Type B pancreatic cell (in vitro differentiated cells): ENCODE results near the gene ARHGAP40. TPM values are rescaled to one million over a fixed set of nuclear protein-coding genes. Genes with fewer than 3 reads are reported as not detected.

Experiments used
- DNase-seq: peaks from one replicate; pipeline ENCODE4 v3.0.0; 2021; ENCODE audit warnings: mixed read lengths; ENCODE audit not compliant: unreplicated experiment; ENCODE audit errors: extremely low spot score
- H3K27ac Mint-ChIP-seq: 2 replicates; pipeline ENCODE4 v1.8.0; 2021; ENCODE audit warnings: mild to moderate bottlenecking, mixed read lengths
- H3K27me3 Mint-ChIP-seq: 2 replicates; pipeline ENCODE4 v1.8.0; 2021; ENCODE audit warnings: mixed read lengths
- H3K36me3 Mint-ChIP-seq: 2 replicates; pipeline ENCODE4 v1.8.0; 2021; ENCODE audit warnings: mixed read lengths
- H3K4me1 Mint-ChIP-seq: one replicate; pipeline ENCODE4 v1.8.0; 2021; ENCODE audit warnings: mixed read lengths; ENCODE audit not compliant: unreplicated experiment
- H3K4me3 Mint-ChIP-seq: 2 replicates; pipeline ENCODE4 v1.8.0; 2021; ENCODE audit warnings: mild to moderate bottlenecking, mixed read lengths
- H3K9me3 Mint-ChIP-seq: 2 replicates; pipeline ENCODE4 v1.8.0; 2021; ENCODE audit warnings: mixed read lengths
- total RNA-seq: library from RNA; stranded (reverse); gene quantifications from 2 replicates; pipeline ENCODE4 v1.2.1, GENCODE V29; 2021; ENCODE audit warnings: low replicate concordance
- TF ChIP-seq, protein P1 (sequence below): fragments of 200-600 bp; sonication (generic); conservative IDR thresholded peaks from 2 replicates; pipeline ENCODE4 v1.5.0; 2021; ENCODE audit warnings: antibody characterized with exemption, mild to moderate bottlenecking

ARHGAP40 gene
- total RNA-seq, 1 donor from 2014 or later = 1.7 TPM

GRCh38 chr20:38642498-38642897, 40.9 kb downstream of the ARHGAP40 start:
- H3K4me3 Mint-ChIP-seq = no peak overlapping the region
- peaks cover 18% of the 10 kb centered on the region for H3K4me1 Mint-ChIP-seq
- no peaks in the 10 kb centered on the region for H3K9me3 Mint-ChIP-seq
- H3K27ac Mint-ChIP-seq = no peak overlapping the region
- H3K27me3 Mint-ChIP-seq = peaks cover 65% of the 10 kb centered on the region
- no peak for DNase-seq
- no peaks in the 10 kb centered on the region for H3K36me3 Mint-ChIP-seq
- TF ChIP-seq, protein P1, sequence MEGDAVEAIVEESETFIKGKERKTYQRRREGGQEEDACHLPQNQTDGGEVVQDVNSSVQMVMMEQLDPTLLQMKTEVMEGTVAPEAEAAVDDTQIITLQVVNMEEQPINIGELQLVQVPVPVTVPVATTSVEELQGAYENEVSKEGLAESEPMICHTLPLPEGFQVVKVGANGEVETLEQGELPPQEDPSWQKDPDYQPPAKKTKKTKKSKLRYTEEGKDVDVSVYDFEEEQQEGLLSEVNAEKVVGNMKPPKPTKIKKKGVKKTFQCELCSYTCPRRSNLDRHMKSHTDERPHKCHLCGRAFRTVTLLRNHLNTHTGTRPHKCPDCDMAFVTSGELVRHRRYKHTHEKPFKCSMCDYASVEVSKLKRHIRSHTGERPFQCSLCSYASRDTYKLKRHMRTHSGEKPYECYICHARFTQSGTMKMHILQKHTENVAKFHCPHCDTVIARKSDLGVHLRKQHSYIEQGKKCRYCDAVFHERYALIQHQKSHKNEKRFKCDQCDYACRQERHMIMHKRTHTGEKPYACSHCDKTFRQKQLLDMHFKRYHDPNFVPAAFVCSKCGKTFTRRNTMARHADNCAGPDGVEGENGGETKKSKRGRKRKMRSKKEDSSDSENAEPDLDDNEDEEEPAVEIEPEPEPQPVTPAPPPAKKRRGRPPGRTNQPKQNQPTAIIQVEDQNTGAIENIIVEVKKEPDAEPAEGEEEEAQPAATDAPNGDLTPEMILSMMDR = no peak

DNA sequence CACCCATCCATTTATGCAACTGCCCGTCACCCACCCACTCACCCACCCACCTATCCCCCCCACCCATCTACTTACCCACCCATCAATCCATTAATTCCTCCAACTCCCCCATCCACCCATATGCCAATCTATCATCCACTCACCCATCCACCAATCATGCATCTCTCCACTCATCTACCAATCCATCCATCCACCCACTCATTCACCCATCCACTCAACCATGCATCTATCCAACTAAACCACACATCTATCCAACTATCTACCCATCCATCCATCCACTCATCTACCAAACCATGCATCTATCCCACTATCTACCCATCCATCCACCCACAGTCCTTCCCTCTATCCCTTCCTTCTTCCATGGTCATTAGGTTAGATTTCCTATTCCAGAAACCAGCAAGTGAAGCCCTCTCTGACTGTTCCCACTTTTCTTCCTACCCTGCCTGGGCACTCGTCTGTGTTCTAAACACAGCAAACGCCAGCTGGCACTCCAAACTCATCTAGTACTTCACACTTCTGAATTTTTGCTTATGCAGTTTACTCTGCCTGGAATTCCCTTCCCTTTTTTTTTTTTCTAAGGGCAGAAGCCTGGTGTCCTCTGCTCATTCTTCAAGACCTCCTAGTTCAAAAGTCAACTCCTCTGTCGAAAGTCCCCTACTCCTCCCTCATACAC, 43.1 kb downstream of the ARHGAP40 start:
- Mint-ChIP-seq H3K27ac (no peak overlapping the region), H3K4me3 (no peak overlapping the region), H3K4me1 (peaks cover 18% of the 10 kb centered on the region), H3K36me3 (no peaks in the 10 kb centered on the region), H3K9me3 (no peaks in the 10 kb centered on the region), H3K27me3 (peaks cover 70% of the 10 kb centered on the region)
- TF ChIP-seq, protein P1 = no peak
- no peak for DNase-seq

- Mint-ChIP-seq H3K4me1 (peaks cover 17% of the 10 kb centered on the region), H3K27me3 (peaks cover 70% of the 10 kb centered on the region), H3K36me3 (no peaks in the 10 kb centered on the region), H3K27ac (no peak overlapping the region), H3K9me3 (no peaks in the 10 kb centered on the region), H3K4me3 (no peak overlapping the region)
- TF ChIP-seq, protein P1 = no peak
- no peak for DNase-seq
These were observed 43.7 kb downstream of the ARHGAP40 start for GRCh38 chr20:38645351-38645750.

DNA sequence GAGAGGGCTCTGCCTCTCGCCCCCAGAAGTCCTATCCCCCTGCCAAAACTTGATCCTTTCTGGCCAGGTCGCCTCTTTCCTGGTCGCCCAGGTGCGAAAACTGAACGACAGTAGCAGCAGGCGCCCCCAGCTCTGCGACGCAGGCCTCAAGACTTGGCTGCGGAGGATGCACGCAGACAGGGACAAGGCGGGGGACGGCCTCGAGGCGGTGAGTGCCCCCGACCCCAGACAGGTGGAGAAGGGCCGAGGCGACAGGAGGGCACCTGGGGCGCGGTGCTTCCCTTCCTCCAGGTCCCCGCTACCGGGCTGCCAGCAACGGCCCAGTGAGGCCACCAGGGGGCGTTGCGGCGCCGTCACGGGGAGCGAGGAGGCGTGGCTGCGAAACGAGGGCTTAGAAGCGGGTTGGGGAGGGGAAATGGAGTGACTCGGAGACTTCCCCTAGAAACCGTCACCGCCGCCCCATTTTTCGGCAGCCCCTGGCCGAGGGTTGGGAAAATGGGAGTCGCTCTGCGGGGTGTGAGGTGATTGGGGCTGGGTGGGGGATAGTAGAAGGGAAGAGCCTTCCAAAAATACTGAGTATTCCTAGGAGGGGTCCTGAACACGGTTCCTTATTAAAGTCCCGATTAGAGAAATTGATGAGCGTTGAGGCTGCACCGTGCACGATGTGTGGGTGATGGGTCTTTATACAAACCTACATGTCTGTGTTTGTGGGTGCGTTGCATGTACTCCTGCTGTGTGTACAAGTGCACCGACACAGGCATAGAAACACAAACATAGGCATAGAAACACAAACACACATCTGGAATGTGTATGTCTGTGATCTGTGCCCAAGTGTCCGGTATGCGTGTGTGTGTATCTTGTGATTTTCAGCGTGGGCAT, 44.6 kb downstream of the ARHGAP40 start:
- H3K4me3 Mint-ChIP-seq = peak overlapping the region; percentile 77
- H3K36me3 Mint-ChIP-seq = no peaks in the 10 kb centered on the region
- H3K27ac Mint-ChIP-seq = no peak overlapping the region
- peaks cover 8% of the 10 kb centered on the region for H3K4me1 Mint-ChIP-seq
- H3K9me3 Mint-ChIP-seq = no peaks in the 10 kb centered on the region
- DNase-seq = peak; percentile 90
- TF ChIP-seq, protein P1 = peak; percentile 98
- peaks cover 62% of the 10 kb centered on the region for H3K27me3 Mint-ChIP-seq

DNA sequence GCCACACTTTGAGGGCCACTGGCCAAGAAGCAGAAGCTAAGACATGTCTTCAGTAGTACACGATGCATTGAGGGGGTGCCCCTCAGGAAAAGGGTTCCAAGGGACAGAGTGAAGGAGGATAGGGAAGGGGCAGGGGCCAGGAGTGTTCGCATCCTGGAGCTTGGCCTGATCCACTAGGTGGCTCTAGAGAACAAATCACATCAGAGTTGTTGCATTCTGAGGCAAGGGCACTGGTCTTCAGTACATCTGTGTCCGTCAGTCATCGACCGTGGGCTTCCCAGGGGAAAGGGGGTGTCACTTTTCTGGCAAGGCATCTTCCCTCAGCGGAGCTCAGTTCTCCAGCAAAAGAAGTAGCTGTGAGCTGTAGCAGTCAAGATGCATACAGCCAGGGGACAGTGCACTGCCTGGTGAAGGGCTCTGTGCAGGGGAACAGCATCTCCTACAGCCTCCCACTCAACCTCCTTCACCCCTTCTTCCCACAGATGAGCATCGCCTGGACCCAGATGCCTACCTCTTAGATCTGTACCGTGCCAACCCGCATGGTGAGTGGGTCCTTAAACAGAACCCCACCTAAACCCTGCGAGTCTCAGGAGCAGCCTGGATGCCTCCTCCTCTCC, 47.8 kb downstream of the ARHGAP40 start:
- H3K36me3 Mint-ChIP-seq = no peaks in the 10 kb centered on the region
- no peak for DNase-seq

More for the DNA sequence above, 47.8 kb downstream of the ARHGAP40 start:
- TF ChIP-seq, protein P1 = peak; percentile 63
- no peaks in the 10 kb centered on the region for H3K9me3 Mint-ChIP-seq
- H3K4me3 Mint-ChIP-seq = no peak overlapping the region
- no peak overlapping the region for H3K27ac Mint-ChIP-seq
- peaks cover 7% of the 10 kb centered on the region for H3K4me1 Mint-ChIP-seq
- peaks cover 60% of the 10 kb centered on the region for H3K27me3 Mint-ChIP-seq
